SHP77 (cell line): Measurements from ENCODE around the gene ZFP82.
A peak's percentile ranks its signal among the peaks of the same experiment; 100 is the strongest.

Experiments used
- DNase-seq, 2 experiments: peaks; one replicate each; lab custom pipeline; 2025; lab: John Stamatoyannopoulos, UW

The ZFP82 gene

DNA sequence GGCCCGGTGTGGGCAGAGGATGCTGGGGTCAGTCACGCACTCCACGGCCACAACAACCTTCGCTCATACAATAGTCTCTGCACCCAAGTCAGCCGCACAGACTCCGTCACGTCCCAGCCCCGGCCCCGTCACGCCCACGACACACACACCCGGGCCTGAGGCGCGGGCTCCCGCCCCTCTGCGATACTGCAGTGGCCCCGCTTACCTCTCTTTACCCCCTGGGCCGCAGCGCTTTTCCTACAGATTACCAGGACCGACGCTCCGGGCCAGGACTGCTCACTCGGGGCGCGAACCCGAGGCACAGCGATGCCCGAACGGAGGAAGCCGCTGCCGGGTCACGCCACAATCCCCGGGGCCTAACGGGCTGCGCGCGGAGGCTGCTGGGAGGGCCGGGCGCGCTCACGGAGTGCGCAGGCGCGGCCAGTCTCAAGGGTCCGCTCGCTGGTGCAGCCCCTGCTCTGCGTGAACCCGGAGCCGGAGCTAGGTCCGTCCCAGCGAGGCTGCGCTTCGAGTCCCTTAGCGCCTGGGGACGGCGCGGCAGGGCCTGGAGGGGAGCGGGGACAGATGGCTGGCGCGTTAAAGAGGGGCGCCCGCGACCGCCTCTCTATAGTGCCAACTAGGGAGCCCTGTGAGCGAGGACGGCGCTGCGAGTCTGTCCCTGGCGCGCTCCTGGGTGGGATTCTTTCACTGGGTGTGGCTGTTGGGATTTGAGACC lies at the start of gene ZFP82:
Gene ZFP82 (minus strand): TSS at position 358 of the 715 bp plus-strand sequence. CDS start 8,855 bp downstream, outside the sequence.
- DNase-seq = no peak

DNA sequence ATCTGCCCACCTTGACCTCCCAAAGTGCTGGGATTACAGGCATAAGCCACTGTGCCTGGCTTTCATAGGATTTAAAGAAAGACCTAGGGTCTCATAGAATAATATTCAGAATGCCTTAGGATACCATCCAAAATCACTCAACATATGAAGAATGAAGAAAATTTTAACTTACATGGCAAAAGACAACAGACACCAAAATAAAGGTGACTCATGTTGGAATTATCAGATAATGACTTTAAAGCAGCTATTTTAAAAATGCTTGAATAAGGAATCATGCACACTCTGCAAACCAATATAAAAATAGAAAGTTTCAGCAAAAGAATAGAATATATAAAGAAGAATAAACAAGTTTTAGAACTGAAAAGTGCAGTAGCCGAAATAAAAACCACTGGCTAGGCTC lies 41.6 kb upstream of the ZFP82 start:
- DNase-seq = no peak

DNA sequence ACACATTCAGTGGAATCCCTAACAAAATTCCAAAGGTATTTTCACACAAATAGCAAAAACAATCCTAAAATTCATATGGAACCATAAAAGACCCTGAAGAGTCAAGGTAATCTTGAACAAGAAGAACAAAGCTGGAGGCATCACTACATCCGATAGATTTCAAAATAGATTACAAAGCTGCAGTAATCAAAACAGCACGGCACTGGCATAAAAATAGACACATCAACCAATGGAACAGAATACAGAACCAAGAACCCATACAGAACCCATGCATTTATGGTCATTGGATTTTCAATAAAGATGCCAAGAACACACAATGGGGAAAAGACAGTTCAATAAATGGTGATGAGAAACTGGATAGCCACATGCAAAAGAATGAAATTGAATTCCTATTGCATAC lies 38.4 kb upstream of the ZFP82 start:
- DNase-seq = no peak

DNA sequence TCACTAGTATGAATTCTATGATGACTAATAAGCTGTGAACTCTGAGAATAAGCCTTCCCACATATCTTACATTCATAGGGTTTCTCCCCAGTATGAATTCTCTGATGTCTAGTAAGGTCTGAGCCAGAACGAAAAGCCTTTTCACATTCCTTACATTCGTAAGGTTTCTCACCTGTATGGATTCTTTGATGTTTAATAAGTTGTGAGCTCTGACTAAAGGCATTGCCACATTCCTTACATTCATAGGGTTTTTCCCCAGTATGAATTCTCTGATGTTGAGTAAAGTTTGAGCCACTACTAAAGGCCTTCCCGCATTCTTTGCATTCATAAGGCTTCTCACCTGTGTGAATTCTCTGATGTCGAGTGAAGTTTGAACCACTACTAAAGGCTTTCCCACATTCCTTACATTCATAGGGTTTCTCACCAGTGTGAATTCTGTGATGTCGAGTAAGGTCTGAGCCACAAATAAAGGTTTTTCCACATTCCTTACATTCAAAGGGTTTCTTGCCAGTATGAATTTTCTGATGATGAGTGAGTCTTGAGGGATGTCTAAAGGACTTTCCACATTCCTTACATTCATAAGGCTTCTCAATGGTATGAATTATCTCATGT lies 30.7 kb upstream of the ZFP82 start:
- DNase-seq = no peak

DNA sequence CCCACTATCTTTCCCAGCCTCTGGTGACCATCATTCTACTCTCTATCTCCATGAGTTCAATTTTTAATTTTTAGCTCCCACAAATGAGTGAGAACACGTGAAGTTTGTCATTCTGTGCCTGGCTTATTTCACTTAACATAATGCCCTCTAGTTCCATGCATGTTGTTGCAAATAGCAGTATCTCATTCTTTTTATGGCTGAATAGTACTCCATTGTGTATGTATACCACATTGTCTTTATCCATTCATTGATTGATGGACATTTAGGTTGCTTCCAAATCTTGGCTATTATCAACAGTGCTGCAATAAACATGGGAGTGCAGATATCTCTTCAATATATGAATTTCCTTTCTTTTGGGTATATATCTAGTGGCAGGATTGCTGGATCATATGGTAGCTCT lies 22.9 kb upstream of the ZFP82 start:
- DNase-seq = no peak

DNA sequence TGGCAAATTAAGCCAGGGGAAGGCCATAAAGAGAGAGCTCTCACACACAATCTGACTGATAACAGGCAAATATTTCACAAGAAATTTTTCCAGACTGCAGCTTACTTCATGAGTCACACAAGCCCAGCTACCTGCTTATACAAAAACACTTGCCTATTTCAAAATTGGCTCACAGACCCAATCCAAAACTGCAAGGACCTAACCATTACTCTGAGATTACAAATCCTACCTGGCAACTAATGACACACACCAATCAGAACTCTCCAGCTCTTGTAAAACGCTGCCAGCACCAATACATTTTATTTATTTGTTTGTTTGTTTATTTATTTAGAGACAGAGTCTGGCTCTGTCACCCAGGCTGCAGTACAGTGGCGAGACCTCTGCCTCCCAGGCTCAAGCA lies 18.1 kb upstream of the ZFP82 start:
- DNase-seq = no peak

DNA sequence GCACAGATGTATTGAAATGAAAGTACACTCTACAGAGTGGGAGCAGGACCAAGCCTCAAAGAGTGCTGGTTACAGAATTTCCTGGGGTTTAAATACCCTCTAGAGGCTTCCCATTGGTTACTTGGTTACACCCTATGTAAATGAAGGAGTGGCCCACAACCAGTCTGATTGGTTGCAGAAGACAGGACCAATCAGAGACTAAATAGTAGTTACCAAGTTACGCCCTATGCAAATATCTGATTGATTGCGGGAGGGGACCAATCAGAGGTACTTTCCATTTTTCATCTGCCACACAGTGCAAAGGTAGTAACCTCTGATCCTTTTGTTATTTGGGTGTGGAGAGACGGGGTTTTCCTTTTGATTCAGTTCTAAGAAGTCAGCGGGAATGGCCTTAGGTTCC lies 5.5 kb upstream of the ZFP82 start:
- DNase-seq = no peak

DNA sequence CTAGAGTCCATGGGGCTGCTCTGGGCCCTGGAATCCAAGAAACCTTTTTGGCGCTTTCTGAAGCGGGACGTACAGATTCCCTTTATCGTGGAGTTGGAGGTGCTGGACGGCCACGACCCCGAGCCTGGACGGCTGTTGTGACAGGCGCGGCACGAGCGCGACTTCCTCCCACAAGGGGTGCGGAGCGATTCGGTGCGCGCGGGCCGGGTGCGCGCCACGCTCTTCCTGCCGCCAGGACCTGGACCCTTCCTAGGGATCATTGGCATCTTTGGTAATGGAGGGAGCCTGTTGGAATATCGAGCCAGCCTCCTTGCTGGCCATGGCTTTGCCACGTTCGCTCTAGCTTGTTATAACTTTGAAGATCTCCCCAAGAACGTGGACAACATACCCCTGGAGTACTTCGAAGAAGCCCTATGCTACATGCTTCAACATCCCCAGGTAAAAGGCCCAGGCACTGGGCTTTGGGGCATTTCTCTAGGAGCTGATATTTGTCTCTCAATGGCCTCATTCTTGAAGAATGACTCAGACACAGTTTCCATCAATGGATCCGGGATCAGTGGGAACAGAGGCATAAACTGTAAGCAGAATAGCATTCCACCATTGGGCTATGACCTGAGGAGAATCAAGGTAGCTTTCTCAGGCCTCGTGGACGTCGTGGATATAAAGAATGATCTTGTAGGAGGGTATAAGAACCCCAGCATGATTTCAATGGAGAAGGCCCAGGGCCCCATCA lies 3.5 kb upstream of the ZFP82 start:
- no peak for DNase-seq

DNA sequence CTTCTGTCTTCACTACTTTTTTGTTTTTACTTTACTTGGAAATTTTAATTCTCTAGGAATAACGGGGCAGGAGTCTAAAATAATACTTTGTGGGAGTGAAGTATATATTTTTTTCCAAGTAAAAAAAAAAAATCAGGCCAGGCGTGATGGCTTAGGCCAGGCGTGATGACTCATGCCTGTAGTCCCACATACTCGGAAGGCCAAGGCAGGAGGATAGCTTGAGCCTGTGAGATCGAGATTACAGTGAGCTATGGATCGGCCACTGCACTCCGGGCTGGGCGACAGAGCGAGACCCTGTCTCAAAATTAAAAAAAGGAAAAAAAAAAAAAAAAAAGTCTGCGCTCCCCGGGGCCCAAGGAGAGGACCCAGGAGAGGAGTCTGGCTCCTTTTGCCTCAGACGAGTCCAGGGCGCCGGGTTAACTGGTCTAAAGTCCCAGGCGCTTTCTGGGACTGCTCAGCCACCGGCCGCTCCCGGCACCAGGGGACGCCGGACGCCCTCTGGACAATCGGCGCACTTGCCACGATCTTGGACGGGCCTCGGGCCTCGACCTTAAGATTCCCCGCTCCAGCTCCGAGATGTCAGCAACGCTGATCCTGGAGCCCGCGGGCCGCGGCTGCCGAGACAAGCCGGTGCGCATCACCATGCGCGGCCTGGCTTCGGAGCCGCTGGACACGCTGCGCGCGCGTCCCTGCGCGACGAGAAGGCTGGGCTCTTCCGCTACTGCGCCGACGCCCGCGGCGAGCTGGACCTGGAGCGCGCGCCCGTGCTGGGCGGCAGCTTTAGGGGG lies 2.7 kb upstream of the ZFP82 start:
- DNase-seq = no peak

DNA sequence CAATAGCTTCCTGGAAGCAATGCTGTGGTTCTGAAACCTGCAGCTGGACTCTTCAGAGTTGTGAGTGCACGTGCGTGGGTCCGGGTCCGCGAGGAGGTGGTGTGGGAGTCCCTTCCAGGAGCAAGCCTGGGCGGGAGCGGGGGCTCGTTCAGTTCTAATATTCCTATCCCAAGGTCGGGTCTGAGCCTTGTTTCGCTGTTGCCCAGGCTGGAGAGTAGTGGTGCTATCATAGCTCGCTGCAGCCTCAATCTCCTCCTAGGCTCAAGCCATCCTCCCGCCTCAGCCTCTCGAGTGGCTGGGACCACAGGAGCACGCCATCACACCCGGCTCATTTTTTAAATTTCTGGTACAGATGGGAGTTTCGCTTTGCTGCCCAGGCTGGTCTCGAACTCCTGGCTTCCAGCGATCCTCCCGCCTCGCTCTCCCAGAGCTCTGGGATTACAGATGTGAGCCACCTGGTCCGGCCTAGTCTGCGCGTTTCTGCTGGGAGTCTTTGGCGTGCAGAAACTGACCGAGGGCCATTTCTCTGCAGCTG lies 625 bp downstream of the ZFP82 start:
- DNase-seq = no peak

DNA sequence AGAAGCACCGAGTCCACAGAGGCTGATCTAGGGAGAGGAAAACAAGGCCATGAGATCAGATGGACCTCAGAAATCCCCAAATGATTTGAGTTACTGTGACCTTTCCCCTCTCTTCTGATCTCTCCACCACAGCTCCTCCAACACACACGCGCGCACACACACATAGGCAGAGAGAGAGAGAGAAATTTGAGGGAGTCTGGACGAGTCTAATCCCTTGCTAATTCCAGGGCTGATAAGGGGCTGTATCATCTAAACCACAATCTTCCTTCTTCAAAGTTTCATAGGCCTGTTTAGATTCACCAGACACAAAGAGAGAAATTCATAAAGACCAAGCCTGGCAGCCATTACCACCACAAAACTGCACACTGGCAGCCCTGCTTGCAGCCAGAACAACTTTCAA lies 8.6 kb downstream of the ZFP82 start:
- no peak for DNase-seq

DNA sequence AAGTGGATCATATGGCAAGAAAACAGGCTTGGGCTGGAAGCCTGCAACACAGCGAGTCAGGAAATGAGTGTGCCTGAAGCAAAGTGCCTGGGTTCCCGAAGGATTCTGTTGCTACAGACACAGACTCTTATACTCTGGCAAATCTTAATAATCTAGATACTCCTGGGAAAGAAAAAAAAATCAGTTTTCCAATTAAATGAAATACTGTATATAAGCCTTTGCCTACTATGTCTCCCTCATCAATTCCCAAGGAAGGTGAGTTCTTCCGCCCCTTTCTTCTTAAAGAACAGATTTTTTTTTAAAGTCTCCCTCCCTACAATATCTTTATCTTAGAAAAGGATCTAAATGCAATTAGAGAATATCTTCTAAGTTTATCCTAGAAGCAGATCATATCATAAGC lies 10.3 kb downstream of the ZFP82 start:
- DNase-seq = no peak

DNA sequence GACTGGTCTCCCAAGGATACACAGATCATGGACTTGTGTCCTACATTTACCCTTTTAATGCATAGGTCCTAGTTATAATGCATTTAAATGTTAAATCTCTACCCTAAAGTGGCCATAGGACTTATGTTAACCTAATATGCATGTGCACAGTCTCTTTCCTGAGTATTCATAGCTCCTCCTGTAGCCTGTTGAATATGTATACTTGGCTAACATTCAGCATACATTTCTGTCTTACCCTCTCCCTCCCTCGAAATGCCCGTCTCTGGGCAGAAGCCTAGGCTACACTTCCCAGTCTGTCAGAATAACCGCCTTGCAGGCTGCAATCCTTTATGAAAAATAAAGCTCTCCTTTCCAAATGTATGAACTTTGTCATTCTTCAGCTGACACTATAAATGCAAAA lies 13.9 kb downstream of the ZFP82 start:
- no peak for DNase-seq

DNA sequence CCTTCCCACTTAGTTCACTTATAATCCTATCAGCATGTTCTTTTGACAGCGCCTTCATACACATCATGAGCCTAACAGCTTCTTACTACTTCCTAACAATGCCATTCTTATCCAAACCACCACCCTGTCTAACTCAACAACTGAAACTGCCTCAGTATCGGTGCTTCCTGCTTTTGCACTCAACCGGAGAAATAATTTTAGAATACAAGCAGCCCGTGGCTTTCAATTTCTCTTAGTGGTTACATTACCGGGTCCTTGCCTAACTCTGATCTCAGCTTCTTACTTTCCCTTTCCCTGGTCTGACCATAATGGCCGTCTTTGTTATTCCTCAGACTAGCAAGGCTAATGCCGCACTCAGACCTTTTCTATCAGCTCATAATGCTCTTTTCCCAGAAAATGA lies 17.0 kb downstream of the ZFP82 start:
- no peak for DNase-seq

DNA sequence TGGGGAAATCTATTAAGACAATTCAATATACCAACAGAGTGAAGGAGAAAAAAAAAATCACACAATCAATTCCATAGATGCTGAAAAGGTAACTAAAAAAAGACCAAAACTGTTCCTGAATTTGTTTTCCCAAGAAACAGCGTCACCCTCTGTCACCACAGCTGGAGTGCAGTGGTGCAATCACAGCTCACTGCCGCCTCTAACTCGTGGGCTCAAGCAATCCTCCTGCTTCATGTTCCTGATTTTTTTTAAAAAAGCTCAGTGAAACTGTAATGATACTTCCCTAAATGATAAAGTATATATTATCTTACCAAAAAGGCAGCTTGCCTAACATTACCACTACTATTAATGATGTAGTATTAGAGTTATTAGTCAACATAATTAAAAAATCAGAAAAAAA lies 19.9 kb downstream of the ZFP82 start:
- DNase-seq = no peak

DNA sequence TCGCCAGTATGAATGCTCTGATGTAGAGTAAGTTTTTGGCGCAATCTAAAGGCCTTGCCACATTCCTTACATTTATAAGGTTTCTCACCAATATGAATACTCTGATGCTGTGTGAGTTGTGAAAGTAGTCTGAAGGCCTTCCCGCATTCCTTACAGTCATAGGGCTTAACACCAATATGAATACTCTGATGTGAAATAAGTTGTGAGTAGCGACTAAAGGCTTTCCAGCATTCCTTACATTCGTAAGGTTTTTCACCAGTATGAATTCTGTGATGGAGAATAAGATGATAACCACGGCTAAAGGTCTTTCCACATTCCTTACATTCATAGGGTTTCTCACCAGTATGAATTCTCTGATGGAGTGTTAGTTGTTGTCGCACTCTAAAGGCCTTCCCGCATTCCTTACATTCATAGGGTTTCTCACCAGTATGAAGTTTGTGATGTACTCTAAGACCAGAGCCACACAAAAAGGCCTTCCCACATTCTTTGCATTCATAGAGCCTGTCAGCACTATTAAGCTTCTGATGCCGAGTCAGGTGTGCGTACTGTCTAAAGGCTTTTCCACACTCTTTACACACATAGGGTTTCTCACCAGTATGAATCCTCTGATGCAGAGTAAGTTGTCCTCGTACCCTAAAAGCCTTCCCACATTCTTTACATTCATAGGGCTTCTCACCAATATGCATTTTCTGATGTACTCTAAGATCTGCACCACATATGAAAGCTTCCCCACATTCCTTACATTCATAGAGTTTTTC lies 25.3 kb downstream of the ZFP82 start:
- DNase-seq = no peak

DNA sequence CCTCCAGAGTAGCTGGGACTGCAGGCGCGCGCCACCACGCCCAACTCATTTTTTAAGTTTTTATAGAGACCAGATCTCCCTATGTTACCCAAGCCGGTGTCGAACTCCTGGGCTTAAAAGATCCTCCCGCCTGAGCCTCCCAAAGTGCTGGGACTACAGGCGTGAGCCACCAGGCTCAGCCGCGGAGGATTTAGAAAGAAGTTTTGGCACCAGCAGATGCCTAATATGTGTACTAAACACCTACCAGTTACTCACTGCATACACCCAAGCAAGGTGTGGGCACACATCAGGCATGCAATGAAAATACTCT lies 39.0 kb downstream of the ZFP82 start:
- no peak for DNase-seq

DNA sequence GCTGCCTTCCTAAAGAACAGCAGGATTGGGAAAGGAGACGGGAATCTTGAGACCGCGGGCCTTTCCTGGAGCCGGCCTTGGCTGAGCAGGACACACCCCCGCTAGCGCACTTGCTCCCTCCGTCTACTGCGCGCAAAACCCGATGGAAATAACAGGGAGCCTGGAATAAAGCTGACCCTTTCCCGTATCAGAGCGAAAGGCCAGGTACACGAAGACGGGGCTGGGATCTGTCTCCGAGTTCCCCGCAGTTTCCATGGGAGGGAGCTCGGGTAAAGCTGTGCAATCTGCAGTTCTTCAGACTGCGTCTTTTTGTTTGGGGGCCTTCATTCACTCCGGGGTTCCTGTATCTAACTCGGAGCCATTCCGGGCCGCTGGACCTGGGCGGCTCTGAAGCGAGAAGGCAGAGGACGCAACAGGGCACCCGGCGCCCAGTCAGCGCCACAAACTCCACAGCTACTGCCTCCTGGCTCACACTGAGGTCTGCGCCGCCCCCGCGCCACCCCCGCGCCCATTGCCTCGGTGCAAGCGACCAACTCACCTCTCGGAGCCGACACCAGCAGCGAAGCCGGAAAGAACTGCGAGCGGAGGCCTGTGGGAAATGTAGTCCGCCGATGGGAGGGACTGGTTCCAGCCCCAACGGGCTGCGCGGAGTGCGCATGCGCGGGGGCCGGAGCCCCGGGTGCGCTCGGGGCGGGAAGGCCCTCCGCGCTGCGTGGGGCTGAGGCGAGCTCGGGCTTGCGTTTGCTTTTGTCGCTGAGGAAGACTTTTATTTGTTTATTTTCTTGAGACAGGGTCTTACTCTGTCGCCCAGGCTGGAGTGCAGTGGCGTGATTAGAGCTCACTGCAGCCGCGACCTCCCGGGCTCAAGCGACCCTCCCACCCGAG lies 39.6 kb downstream of the ZFP82 start, which contains the start of gene ZFP14:
Gene ZFP14 (minus strand): TSS at position 577 of the 885 bp plus-strand sequence. CDS start 11,309 bp downstream, outside the sequence.
- DNase-seq = peak; percentile 89 to 94

DNA sequence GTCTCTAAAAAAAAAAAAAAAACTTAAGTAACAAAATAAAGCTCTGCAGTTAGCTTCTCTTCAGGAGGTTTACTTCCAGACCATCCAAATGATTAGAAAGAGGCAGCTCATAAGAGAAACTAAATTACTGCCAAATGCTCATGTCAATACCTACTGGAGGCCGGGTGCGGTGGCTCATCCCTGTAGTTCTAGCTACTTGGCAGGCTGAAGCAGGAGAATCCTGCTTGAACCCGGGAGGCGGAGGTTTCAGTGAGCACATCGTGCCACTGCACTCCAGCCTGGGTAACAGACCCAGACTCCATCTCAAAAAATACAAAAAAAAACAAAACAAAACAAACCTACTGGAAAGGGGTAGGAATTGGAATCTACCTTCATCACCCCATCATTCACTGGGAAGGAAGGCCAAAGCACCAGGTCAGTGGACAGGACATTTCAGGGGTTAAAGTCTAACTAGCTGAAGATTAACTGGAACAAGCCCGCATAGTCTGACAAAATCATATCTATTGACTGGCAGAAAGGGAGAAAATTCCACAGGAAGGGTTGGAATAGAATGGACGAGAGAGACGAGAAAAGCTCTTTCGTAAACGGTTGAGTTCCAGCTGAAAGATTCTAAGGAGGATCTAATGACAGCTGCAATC lies 40.8 kb downstream of the ZFP82 start:
- DNase-seq = no peak

DNA sequence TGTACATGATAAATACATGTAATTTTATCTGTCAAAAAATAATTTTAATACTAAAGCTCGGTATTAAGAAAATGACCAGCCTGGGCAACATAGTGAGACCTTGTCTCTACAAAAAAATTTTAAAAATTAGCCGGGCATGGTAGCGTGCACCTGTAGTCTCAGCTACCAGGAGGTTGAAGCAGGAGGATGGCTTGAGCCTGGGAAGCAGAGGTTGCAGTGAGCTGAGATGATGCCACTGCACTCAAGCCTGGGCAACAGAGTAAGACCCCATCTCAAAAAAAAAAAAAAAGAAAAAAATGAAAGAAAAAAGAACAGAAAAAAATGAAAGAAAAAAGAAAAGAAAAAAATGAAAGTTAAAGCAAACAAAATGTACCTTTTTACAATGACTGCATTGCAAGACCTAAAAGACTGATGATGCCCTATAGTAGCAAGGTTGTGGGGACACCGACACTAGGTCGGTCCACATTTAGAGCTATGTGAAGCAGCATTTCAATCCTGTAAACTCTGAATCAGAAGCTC lies 44.7 kb downstream of the ZFP82 start:
- no peak for DNase-seq
